Tibial nerve (tissue), 4 donors: ENCODE data around the gene LMX1A. TPM values are rescaled to one million over a fixed set of nuclear protein-coding genes. Genes with fewer than 3 reads are reported as not detected.

Experiments used
- DNase-seq, 2 donors: peaks; one replicate each; pipeline ENCODE4 v3.0.0-alpha.2; 2019; ENCODE audit warnings: low spot score in 2 of 2
- H3K27ac ChIP-seq, 4 donors: fragments of 200-600 bp; sonication (generic) in 3 of 4; one replicate each; pipeline ENCODE4 v1.5.1; 2017 to 2019; ENCODE audit warnings: mild to moderate bottlenecking in 1 of 4
- H3K27me3 ChIP-seq, 2 donors: fragments of 200-600 bp; sonication (generic) in 1 of 2; one replicate each; pipeline versions ENCODE4 v1.5.1 to v1.6.0; 2017 to 2019
- H3K36me3 ChIP-seq, 3 donors: fragments of 200-600 bp; sonication (generic); one replicate each; pipeline ENCODE4 v1.5.1; 2018 to 2019
- H3K4me1 ChIP-seq, 4 donors: fragments of 200-600 bp; sonication (generic) in 3 of 4; one replicate each; pipeline ENCODE4 v1.5.1; 2017 to 2019
- H3K4me3 ChIP-seq, 4 donors: fragments of 200-600 bp; sonication (generic) in 3 of 4; one replicate each; pipeline ENCODE4 v1.5.1; 2017 to 2019; ENCODE audit warnings: mild to moderate bottlenecking in 1 of 4, moderate library complexity in 1 of 4
- H3K9me3 ChIP-seq, 4 donors: fragments of 200-600 bp; sonication (generic) in 3 of 4; one replicate each; pipeline ENCODE4 v1.5.1; 2017 to 2019
- EP300 ChIP-seq, 2 donors: sonication (generic); formaldehyde crosslinking; IDR thresholded peaks; one replicate each; pipeline ENCODE4 v1.6.1; 2017; ENCODE audit warnings: antibody characterized with exemption in 2 of 2, mild to moderate bottlenecking in 1 of 2
- POLR2A ChIP-seq, 2 donors: fragments of 450-650 bp; IDR thresholded peaks; one replicate each; pipeline ENCODE4 v1.6.1; 2017; ENCODE audit warnings: antibody characterized with exemption in 2 of 2, mild to moderate bottlenecking in 2 of 2, moderate library complexity in 2 of 2
- WGBS, 2 donors: methylation state at CpG; one replicate each; pipeline ENCODE4 v1.1.5; 2018; 5-methylcytosine and 5-hydroxymethylcytosine counted together
- total RNA-seq, 4 donors: library from RNA; depleted of rRNA; stranded (reverse); fragments of >200 nt; gene quantifications; one replicate each; pipeline ENCODE4 v1.1.0, GENCODE V29; 2016
- TF ChIP-seq, protein P1 (sequence below), 5 experiments: fragments of 200-600 bp in 3 of 5; fragments of 450-650 bp in 2 of 5; sonication (generic) in 3 of 5; IDR thresholded peaks; one replicate each; pipeline ENCODE4 v1.5.1; 2016 to 2019; ENCODE audit warnings: antibody characterized with exemption in 5 of 5, mild to moderate bottlenecking in 3 of 5, moderate library complexity in 2 of 5

Gene LMX1A
- total RNA-seq, 4 donors from 2014 or later, result 0.84 TPM; not detected in 3

DNA sequence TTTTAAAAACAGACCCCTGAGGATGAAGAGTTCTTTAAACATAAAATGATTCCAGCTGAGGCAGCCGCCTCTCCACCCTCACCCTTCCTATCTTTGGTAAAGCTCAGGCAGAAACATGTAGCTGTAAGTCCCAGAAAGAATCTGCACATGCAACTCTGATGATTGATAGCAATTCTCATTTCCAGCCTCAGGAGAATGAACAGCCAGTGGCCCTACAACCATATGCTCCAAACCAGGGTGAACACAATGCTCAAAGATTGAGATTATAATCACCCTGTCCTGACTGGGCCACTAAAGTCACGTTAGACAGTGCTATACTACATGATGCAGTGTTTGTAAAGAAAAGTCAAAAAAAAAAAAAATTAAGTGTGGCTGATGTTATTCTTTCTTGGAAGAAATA lies 80.2 kb downstream of the LMX1A start:
- no peaks in the 10 kb centered on the region for H3K36me3 ChIP-seq
- H3K9me3 ChIP-seq, result no peaks in the 10 kb centered on the region
- H3K27me3 ChIP-seq, result no peaks in the 10 kb centered on the region
- H3K4me3 ChIP-seq, result no peak overlapping the region
- H3K4me1 ChIP-seq, result no peaks in the 10 kb centered on the region
- TF ChIP-seq EP300 (IDR thresholded peaks at IDR 0.05), result no peak
- TF ChIP-seq, protein P1, sequence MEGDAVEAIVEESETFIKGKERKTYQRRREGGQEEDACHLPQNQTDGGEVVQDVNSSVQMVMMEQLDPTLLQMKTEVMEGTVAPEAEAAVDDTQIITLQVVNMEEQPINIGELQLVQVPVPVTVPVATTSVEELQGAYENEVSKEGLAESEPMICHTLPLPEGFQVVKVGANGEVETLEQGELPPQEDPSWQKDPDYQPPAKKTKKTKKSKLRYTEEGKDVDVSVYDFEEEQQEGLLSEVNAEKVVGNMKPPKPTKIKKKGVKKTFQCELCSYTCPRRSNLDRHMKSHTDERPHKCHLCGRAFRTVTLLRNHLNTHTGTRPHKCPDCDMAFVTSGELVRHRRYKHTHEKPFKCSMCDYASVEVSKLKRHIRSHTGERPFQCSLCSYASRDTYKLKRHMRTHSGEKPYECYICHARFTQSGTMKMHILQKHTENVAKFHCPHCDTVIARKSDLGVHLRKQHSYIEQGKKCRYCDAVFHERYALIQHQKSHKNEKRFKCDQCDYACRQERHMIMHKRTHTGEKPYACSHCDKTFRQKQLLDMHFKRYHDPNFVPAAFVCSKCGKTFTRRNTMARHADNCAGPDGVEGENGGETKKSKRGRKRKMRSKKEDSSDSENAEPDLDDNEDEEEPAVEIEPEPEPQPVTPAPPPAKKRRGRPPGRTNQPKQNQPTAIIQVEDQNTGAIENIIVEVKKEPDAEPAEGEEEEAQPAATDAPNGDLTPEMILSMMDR (IDR thresholded peaks at IDR 0.05), result no peak
- no peak for TF ChIP-seq POLR2A (IDR thresholded peaks at IDR 0.05)
- WGBS, 2 donors, result 33 to 35% methylated on average over 2 of the region's 2 CpGs
- H3K27ac ChIP-seq, result no peak overlapping the region
- no peak for DNase-seq

DNA sequence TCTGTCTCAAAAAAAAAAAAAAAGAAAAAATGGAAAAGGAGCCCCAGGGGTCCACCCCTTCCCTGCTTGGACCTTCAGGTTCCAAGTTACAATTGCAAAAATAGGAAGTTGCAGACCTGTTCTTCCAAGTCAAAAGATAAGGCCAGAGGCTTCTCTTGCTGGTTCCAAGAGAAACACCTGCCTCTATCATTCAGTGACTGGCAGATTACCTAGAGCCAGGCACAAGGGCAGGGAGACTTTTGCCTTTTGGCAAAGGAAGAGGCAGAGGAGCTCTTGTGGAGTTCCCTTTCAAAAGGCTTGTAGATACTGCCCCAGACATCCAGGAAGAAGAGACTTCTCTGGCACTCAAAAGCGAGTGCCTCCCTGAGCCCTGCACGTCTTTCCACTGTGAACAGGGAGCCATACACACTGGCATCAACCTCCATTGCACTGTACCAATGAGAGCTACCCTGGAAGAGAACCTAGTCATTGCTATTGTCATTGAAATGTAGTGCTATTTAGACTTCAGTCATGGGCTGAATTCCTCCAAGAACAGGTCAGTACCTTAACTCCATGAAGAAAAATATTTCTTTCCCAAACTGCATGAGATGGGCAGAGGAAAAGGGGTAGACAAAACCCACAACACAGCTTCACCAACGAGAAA lies 91.2 kb downstream of the LMX1A start:
- peaks cover 0 to 6% (median 0%) of the 10 kb centered on the region in 4 donors for H3K9me3 ChIP-seq
- H3K36me3 ChIP-seq, result no peaks in the 10 kb centered on the region
- H3K4me3 ChIP-seq, result no peak overlapping the region
- DNase-seq, result no peak
- no peaks in the 10 kb centered on the region for H3K4me1 ChIP-seq
- no peaks in the 10 kb centered on the region for H3K27me3 ChIP-seq
- no peak overlapping the region for H3K27ac ChIP-seq
- 67 to 73% methylated on average over 3 of the region's 3 CpGs for WGBS, 2 donors
- no peak for TF ChIP-seq EP300 (IDR thresholded peaks at IDR 0.05)
- TF ChIP-seq, protein P1 (IDR thresholded peaks at IDR 0.05), result no peak
- TF ChIP-seq POLR2A (IDR thresholded peaks at IDR 0.05), result no peak

DNA sequence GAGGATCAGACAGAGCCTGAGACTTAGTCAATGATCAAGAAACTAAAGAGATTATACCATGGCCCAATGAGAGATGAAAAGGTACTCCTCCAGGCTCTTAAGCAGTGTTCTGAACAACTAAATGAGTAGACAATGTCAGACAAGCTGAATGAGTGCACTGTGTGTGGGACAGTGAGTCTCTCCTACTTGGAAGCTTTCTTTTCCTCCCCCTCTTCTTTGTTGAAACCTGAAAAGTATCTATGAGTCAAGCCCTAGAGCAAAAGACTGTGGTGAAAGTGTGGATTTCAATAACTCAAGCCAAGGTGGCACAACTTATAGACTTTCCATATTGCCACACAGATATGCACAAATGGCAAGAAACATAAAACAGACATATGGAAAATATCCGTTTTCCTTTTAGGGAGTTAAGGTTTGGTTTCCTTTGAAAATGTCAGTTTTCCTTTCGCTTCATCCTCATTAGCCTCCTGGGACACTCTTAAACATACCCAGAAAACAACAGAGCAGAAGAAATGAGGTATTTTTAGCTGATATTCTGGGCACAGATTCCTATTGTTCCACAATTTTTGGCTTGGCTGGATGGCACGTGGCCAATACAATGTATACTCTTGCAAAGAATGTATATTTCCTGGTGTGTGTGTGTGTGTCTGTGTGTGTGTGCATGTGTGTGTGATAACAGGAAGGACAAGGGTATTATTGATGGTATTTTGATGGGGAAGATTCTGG lies 96.6 kb downstream of the LMX1A start:
- Histone ChIP-seq H3K4me1 (no peaks in the 10 kb centered on the region), H3K4me3 (no peak overlapping the region), H3K27ac (no peak overlapping the region), H3K36me3 (no peaks in the 10 kb centered on the region), H3K9me3 (no peaks in the 10 kb centered on the region), H3K27me3 (no peaks in the 10 kb centered on the region)
- TF ChIP-seq, protein P1 (IDR thresholded peaks at IDR 0.05), result no peak
- TF ChIP-seq POLR2A (IDR thresholded peaks at IDR 0.05) (no peak), EP300 (IDR thresholded peaks at IDR 0.05) (no peak)
- WGBS, 2 donors, result 31% methylated on average over 3 of the region's 3 CpGs
- DNase-seq, result no peak

DNA sequence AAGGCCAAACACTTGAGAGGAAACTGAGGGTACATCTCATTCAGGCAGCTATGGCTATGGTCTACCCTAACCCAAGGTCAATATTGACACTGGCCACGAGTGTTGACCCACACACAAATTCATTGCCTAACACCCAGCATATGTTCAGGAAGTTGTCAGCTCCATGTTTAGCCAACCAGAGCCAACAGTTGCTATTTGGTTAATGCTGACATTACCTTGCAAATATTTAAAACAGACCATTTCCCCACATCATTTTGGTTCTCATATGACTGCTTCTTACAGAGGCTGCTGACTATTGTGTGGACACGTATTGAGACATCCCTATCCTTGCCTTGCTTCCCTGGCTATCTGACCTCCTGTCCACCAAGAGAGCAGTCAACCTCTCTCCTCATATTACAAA lies 97.3 kb downstream of the LMX1A start:
- TF ChIP-seq EP300 (IDR thresholded peaks at IDR 0.05) (no peak), POLR2A (IDR thresholded peaks at IDR 0.05) (no peak)
- TF ChIP-seq, protein P1 (IDR thresholded peaks at IDR 0.05), result no peak
- DNase-seq, result no peak
- Histone ChIP-seq H3K36me3 (no peaks in the 10 kb centered on the region), H3K4me3 (no peak overlapping the region), H3K27ac (no peak overlapping the region), H3K27me3 (no peaks in the 10 kb centered on the region), H3K9me3 (no peaks in the 10 kb centered on the region), H3K4me1 (no peaks in the 10 kb centered on the region)
- WGBS, 2 donors, result 64 to 66% methylated on average over 2 of the region's 2 CpGs

DNA sequence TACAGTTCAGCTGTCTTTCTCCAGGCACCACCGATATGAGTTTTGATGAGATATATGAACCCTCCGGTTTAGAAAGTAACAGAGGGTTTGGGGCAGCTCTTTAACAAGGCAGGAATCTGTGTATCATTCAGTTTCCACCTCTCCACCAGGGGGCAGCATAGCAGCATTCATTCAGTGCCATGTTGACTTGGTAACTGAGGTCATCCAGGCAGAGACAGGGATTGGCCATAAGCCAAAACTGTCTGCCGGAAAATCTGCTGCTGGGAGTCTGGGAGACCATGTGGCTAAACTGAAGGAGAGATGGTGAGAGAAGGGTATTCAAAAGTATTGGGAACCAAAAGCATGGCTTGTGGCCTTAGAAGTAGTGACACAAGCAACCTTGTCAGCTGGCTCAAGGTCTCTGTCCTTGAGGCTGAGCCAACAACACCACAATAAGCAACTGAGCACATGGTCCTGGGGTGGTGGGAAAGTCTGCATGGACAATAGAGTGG lies 98.5 kb downstream of the LMX1A start:
- no peak overlapping the region for H3K27ac ChIP-seq
- TF ChIP-seq POLR2A (IDR thresholded peaks at IDR 0.05) (no peak), EP300 (IDR thresholded peaks at IDR 0.05) (no peak)
- TF ChIP-seq, protein P1 (IDR thresholded peaks at IDR 0.05), result peak; percentile 23 to 63 (median 26)
- no peaks in the 10 kb centered on the region for H3K27me3 ChIP-seq
- H3K36me3 ChIP-seq, result no peaks in the 10 kb centered on the region
- peak; percentile 59 to 87 for DNase-seq
- no peak overlapping the region for H3K4me3 ChIP-seq
- H3K9me3 ChIP-seq, result no peaks in the 10 kb centered on the region
- 34 to 46% methylated on average over 3 of the region's 3 CpGs for WGBS, 2 donors
- no peaks in the 10 kb centered on the region for H3K4me1 ChIP-seq
